Measurements from ENCODE around the gene ALDH16A1.

DNA sequence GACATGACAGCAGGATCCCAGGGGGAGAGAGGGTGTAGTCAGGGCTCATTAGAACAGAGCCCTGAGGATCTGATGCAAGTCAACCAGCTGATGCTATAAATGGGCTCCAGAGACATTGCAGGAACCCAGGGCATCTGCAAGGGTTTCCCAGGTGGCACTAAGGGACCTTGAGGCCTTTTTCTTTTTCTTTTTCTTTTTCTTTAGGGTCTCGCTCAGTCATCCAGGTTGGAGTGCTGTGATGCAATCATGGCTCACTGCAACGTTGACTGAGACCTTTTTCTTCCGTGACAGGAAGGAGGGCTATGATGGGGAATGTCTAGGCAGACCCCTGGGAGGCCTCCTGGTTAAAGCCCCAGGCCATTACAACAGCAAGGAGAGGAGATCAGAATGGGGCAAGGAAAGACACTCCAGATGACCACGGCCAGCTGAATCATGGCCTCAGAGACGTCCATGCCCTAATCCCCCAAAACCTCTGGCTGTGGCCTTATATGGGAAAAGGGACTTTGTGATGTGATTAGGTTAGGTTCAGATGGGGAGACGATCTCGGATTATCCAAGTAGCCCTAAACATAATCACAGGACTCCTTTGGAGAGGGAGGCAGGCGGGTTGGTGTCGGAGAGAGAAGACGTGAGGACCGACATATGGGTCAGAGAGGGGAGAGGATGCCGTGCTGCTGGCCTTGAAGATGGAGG is 54.9 kb downstream of the ALDH16A1 start:
- TF ChIP-seq, protein P1, sequence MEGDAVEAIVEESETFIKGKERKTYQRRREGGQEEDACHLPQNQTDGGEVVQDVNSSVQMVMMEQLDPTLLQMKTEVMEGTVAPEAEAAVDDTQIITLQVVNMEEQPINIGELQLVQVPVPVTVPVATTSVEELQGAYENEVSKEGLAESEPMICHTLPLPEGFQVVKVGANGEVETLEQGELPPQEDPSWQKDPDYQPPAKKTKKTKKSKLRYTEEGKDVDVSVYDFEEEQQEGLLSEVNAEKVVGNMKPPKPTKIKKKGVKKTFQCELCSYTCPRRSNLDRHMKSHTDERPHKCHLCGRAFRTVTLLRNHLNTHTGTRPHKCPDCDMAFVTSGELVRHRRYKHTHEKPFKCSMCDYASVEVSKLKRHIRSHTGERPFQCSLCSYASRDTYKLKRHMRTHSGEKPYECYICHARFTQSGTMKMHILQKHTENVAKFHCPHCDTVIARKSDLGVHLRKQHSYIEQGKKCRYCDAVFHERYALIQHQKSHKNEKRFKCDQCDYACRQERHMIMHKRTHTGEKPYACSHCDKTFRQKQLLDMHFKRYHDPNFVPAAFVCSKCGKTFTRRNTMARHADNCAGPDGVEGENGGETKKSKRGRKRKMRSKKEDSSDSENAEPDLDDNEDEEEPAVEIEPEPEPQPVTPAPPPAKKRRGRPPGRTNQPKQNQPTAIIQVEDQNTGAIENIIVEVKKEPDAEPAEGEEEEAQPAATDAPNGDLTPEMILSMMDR (IDR thresholded peaks at IDR 0.05; ENCODE audit: poor library complexity), result no peak
- no peak for TF ChIP-seq EZH2phosphoT487 (IDR thresholded peaks at IDR 0.05; ENCODE audit: low read depth, severe bottlenecking, unreplicated experiment)
- no peak for TF ChIP-seq EZH2 (IDR thresholded peaks at IDR 0.05; ENCODE audit: borderline replicate concordance)
